MG63 (cell line): Measurements from ENCODE around the gene SGTA. TPM values are rescaled to one million over a fixed set of nuclear protein-coding genes. Genes with fewer than 3 reads are reported as not detected.
"Not testable (repeated sequence)": the region's sequence is repeated elsewhere in the genome, so short reads cannot be mapped to it uniquely, and the experiment has no call there.

Source experiments
- DNase-seq: peaks from one replicate; pipeline ENCODE4 v3.0.0-alpha.2; 2020
- H3K27me3 ChIP-seq: fragments of 250-450 bp; sonication (Bioruptor Pico); 2 replicates; pipeline ENCODE4 v1.5.1; 2020; ENCODE audit warnings: mild to moderate bottlenecking, moderate library complexity
- H3K36me3 ChIP-seq: fragments of 250-450 bp; sonication (Bioruptor Pico); 2 replicates; pipeline ENCODE4 v1.5.1; 2020; ENCODE audit warnings: mild to moderate bottlenecking, moderate library complexity
- H3K4me3 ChIP-seq: fragments of 250-450 bp; sonication (Bioruptor Pico); 2 replicates; pipeline ENCODE4 v1.5.1; 2020; ENCODE audit warnings: mild to moderate bottlenecking, moderate library complexity
- H3K9me3 ChIP-seq: fragments of 250-450 bp; sonication (Bioruptor Pico); 2 replicates; pipeline ENCODE4 v1.5.1; 2020; ENCODE audit warnings: mild to moderate bottlenecking, moderate library complexity
- total RNA-seq: library from RNA; depleted of rRNA; stranded (reverse); fragments of >200 nt; shearing (Covaris generic); gene quantifications from 2 replicates; pipeline ENCODE4 v1.2.3, GENCODE V29; 2014; ENCODE audit warnings: low replicate concordance

SGTA gene
- total RNA-seq, 1 experiment from 2014 or later: 87.7 TPM

DNA sequence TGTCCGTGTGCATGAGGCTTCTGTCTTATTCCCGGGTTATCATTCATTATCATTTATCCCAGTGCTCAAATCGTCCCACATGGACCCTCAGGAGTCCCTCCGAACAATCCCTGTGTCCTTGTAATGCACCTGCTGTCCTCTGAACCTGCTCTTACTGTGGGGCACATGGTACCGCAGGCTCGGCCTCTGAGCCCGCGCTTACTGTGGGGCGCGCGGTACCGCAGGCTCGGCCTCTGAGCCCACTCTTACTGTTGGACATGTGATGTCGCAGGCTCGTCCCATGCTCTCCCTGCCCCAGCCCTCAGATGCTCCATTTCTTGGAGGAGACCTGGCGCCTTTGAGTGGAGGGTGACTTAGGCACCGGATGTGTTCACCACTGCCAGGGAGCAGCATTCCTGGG lies 19.8 kb upstream of the SGTA start:
- Histone ChIP-seq H3K36me3 (0 out of 2 replicates have a peak, but pooled peaks cover 2% of the 10 kb centered on the region), H3K4me3 (no peak overlapping the region), H3K9me3 (no peaks in the 10 kb centered on the region), H3K27me3 (no peaks in the 10 kb centered on the region)
- no peak for DNase-seq

DNA sequence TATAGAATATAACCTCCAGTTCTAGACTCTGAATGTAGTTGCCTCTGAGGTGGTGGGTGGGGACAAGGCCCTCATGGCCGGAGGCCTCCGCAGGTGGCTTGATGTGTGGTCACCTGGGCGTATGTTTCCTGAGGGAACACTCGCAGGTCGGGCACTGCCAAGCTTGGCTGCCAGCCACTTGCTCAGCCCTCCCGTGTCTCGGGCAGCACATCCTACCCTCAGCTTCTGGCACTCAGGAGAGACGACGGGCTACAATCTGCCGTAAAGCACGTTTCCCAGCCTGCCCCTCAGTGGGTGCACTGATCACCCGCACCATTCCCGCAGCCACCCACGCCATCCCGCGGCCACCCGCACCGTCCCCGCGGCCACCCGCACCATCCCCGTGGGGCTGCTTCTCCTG lies 17.4 kb upstream of the SGTA start:
- H3K4me3 ChIP-seq: no peak overlapping the region
- H3K36me3 ChIP-seq: 0 out of 2 replicates have a peak, but pooled peaks cover 2% of the 10 kb centered on the region
- no peaks in the 10 kb centered on the region for H3K9me3 ChIP-seq
- no peak for DNase-seq
- H3K27me3 ChIP-seq: no peaks in the 10 kb centered on the region

DNA sequence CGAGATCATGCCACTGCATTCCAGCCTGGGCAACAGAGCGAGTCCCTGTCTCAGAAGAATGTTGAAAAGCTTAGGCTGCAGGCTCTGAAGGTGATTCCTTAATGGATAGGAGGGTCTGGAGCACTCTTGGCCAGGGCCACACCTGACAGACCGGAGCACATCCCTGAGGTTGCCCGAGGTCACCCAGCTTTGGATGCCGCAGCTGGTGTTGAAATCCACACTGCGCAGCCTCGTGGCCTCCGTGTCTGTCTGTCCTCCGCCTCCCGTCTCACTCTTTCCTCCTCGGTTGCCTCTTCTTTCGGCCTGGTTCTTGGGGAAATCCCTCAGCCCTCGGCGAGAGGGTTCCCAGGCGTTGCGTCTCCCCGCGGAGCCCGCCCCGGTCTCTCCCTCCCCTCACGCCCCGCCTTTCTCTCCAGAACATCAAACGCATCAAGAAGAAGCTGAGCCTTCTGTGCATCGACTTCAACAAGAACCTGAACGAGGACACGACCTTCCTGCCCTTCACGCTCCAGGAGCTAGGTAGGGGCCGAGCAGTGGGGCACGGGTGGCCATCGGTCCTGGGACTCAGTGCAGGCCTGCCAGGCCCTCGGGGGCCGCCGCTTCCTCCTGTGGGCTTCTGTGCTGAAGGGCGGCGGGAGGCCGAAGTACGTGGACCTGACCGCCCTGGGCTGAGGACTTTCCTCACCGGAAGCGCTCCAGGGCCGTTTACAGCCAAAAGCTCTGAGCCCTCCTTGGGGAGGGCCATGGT lies 16.4 kb upstream of the SGTA start:
- Histone ChIP-seq H3K9me3 (no peaks in the 10 kb centered on the region), H3K36me3 (no peaks in the 10 kb centered on the region), H3K4me3 (no peak overlapping the region), H3K27me3 (no peaks in the 10 kb centered on the region)
- DNase-seq: no peak

DNA sequence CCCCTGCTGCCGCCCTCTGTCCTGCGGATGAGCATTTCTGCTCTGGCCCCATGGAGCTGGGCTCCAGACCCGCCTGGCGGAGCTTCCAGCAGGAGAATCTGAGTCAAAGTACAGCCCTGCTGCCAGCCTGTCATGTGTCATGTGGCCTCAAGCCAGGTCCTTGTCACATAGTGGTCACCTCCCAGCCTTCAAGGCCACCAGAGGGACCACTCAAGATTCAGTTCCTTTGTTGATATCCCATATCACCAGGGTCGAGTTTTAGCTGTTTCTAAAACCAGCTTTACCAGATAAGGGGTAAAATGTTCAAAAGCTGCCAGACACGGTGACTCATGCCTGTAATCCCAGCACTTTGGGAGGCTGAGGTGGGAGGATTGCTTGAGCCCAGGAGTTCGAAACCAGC lies 15.7 kb upstream of the SGTA start:
- peak; percentile 27 for DNase-seq
- H3K36me3 ChIP-seq: no peaks in the 10 kb centered on the region; the same call in 1 of the 2 replicates
- no peaks in the 10 kb centered on the region for H3K27me3 ChIP-seq
- no peak overlapping the region for H3K4me3 ChIP-seq
- no peaks in the 10 kb centered on the region for H3K9me3 ChIP-seq

DNA sequence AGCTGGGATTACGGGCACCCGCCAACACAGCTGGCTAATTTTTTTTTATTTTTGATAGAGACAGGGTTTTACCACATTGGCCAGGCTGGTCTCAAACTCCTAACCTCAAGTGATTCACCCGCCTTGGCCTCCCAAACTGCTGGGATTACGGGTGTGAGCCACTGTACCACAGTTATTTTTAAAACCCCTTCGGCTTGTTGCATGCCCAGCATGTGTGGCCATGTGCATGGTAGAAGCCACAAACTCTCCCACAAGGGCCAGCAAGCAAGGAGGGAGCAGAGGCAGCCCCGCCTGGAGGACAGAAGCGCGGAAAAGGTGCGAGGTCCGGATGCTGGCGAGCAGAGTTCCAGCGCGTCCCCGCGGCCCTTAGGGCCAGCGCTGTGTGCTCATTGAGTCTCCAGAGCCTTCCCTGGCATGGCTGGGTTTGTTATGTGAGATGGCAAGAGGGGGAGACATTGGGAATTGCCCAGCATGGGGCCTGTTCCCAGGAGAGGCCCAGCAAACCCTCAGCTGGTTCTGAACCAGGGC lies 15.1 kb upstream of the SGTA start:
- Histone ChIP-seq H3K27me3 (no peaks in the 10 kb centered on the region), H3K9me3 (no peaks in the 10 kb centered on the region), H3K4me3 (no peak overlapping the region), H3K36me3 (no peaks in the 10 kb centered on the region; the same call in 1 of the 2 replicates)
- DNase-seq: no peak

DNA sequence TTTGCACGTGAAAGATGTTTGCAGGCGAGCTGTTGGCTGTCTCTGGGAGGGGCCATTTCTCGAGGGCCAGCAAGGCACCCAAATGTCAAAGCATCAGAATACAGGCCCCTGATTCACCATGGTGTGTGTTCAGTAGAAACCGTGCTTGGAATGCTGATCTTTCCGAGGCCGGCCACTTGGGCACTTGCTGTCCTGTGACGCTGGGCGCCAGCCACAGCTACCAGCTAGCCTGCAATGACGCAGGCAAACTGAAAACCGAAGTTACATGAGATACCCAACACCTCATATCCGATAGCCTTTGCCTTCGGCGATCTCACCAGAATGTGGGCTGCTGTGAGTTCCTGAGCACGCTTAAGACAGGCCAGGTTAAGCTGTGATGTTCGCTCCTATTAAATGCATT lies 14.2 kb upstream of the SGTA start:
- Histone ChIP-seq H3K27me3 (no peaks in the 10 kb centered on the region), H3K36me3 (no peaks in the 10 kb centered on the region; the same call in 1 of the 2 replicates), H3K9me3 (no peaks in the 10 kb centered on the region), H3K4me3 (no peak overlapping the region)
- no peak for DNase-seq

DNA sequence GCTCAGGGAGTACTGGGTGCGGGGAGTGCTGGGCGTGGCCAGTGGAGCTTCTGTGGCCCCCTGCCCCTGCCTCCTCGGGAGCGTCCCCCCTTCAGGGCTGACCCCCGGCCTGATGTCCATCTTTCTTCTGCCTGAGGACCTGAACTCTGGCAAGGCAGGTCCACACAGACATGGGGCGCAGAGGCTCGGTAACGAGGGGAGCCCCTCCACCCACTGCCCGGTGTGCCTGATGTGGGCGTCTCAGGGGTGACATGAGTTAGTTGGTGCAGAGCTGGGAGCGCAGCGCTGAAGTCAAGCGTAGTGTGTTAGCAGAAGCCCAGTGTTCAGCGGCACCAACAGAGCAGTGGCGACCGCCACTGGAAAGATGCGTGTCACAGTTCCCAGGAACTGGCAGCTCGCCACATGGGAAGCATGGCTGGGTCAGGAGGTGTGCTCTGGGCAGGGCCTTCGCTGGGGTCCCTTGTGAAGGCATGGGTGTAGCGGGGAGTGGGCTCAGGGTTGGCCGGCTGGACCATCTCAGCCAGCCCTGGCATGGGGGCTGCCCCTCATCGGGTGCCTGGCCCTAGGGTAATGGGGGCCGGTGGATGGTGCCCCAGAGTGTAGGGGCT lies 13.7 kb upstream of the SGTA start:
- no peak for DNase-seq
- H3K27me3 ChIP-seq: no peaks in the 10 kb centered on the region
- no peak overlapping the region for H3K4me3 ChIP-seq
- H3K9me3 ChIP-seq: no peaks in the 10 kb centered on the region
- H3K36me3 ChIP-seq: no peaks in the 10 kb centered on the region; the same call in 1 of the 2 replicates

DNA sequence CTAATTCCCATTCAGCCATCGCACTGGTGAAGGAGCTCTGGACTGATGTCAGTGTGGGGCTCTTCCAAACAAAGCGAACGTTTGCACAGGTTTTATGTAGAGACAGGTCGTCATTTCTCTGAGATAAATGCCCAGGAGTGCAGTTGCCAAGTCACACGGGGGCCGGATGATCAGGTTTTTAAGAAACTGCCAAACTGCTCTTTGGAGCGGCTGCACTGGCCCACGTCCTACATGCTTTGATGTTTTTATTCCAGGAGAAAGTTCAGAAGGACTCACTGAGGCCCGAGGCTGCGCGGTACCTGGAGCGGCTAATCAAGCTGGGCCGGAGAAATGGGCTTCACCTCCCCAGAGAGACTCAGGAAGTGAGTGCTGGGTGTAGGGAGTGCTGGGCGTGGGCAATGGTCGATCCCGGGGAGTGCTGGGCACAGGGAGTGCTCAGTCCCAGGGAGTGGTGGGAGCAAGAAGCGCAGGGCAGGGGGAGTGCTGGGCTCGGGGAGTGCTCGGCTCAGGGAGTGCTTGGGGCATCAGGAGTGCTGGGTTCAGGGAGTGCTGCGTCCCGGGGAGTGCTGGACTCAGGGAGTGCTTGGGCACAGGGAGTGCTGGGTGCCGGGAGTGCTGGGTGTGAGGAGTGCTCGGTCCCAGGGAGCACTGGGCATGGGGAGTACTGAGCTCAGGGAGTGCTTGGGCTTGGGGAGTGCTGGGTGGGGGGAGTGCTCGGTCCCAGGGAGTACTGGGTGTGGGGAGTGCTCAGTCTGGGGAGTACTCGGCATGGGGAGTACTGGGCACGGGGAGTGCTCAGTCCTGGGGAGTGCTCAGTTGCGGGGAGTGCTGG lies 13.0 kb upstream of the SGTA start:
- Histone ChIP-seq H3K27me3 (no peaks in the 10 kb centered on the region), H3K36me3 (no peaks in the 10 kb centered on the region; the same call in 1 of the 2 replicates), H3K9me3 (no peaks in the 10 kb centered on the region), H3K4me3 (no peak overlapping the region)
- DNase-seq: no peak

DNA sequence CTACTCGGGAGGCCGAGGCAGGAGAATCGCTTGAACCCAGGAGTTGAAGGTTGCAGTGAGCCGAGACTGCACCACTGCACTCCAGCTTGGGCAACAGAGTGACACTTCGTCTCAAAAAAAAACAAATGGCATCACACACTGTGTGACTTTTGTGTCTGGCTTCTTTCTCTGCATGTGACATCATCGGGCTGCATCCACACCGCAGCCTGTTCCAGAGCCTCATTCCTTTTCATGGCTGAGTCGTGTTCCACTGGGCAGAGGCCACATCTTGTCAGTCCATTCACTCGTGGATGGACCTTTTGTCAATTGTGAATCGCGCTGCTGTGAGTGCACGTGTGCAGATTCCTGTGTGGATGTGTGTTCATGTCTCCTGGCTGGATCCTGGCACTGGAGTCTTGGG lies 10.5 kb upstream of the SGTA start:
- DNase-seq: no peak
- no peak overlapping the region for H3K4me3 ChIP-seq
- H3K9me3 ChIP-seq: no peaks in the 10 kb centered on the region
- H3K36me3 ChIP-seq: no peaks in the 10 kb centered on the region; the same call in 1 of the 2 replicates
- H3K27me3 ChIP-seq: no peaks in the 10 kb centered on the region

DNA sequence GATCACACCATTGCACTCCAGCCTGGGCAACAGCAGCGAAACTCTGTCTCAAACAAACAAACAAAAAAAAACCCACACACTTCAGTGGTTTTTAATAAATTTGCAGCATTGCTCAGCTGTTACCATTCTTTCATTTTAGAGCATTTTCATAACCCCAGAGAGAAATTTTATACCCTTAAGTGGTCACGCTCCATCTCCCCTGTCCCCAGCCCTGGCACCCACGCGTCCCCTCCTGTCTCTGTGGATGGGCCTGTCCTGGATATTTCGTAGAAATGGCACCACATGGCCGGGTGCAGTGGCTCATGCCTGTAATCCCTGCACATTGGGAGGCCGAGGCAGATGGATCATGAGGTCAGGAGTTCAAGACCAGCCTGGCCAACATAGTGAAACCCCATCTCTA lies 10.1 kb upstream of the SGTA start:
- Histone ChIP-seq H3K27me3 (no peaks in the 10 kb centered on the region), H3K4me3 (no peak overlapping the region), H3K9me3 (no peaks in the 10 kb centered on the region), H3K36me3 (no peaks in the 10 kb centered on the region; the same call in 1 of the 2 replicates)
- no peak for DNase-seq

DNA sequence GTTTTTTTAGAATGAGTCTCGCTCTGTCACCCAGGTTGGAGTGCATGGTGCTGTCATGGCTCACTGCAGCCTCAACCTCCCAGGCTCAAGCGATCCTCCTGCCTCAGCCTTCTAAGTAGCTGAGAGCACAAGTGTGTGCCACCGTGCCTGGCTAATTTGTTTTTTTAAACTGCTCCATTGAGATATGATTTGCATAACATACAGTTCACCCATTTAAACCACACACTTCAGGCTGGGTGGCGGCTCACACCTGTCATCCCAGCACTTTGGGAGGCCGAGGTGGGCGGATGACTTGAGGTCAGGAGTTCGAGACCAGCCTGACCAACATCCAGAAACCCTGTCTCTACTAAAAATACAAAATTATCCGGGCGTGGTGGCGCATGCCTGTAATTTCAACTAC lies 9.6 kb upstream of the SGTA start:
- not testable (repeated sequence) for H3K27me3 ChIP-seq, H3K36me3 ChIP-seq, H3K4me3 ChIP-seq, DNase-seq, H3K9me3 ChIP-seq

DNA sequence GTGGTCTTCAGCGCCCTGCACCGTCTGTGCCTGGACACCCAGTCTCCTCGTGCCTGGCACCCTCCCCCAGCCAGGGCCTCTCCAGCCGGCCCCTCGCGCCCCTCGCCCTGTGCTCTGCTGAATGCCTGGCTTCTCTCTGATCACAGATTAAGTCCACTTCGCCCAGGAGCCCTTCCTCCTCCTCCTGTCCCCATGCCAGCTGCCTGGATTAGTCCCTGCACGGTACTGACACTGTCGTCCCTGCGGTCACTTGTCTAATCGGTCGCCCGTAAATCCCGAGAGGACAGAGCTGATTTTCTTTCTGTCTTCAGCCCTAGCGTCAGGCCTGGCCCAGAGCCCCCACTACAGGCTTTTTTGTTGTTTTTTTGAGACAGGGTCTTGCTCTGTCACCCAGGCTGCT lies 8.8 kb upstream of the SGTA start:
- H3K9me3 ChIP-seq: no peaks in the 10 kb centered on the region
- H3K4me3 ChIP-seq: no peak overlapping the region
- no peaks in the 10 kb centered on the region for H3K27me3 ChIP-seq
- H3K36me3 ChIP-seq: no peaks in the 10 kb centered on the region; the same call in none of the 2 replicates
- DNase-seq: no peak

DNA sequence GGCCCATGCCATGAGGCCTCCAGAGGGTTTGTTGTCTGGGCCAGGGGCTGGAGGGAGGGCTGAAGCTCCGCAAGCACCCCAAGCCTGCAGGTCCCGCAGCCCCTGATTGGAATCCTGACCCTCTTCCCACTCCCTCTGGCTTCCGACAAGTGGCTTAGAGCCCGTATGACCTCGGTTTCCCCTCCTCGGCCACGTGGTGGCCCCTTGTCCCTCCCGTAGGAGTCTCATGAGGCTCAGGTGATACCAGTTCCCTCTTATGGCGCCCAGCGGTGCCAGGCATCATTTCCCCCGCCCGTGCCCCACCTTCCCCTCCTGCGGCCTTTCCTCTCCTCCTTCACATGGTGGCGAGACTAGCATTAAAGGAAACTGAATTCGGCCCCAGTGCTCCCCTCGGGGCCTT lies 8.4 kb upstream of the SGTA start:
- Histone ChIP-seq H3K4me3 (no peak overlapping the region), H3K36me3 (no peaks in the 10 kb centered on the region; the same call in none of the 2 replicates), H3K27me3 (no peaks in the 10 kb centered on the region), H3K9me3 (no peaks in the 10 kb centered on the region)
- no peak for DNase-seq

DNA sequence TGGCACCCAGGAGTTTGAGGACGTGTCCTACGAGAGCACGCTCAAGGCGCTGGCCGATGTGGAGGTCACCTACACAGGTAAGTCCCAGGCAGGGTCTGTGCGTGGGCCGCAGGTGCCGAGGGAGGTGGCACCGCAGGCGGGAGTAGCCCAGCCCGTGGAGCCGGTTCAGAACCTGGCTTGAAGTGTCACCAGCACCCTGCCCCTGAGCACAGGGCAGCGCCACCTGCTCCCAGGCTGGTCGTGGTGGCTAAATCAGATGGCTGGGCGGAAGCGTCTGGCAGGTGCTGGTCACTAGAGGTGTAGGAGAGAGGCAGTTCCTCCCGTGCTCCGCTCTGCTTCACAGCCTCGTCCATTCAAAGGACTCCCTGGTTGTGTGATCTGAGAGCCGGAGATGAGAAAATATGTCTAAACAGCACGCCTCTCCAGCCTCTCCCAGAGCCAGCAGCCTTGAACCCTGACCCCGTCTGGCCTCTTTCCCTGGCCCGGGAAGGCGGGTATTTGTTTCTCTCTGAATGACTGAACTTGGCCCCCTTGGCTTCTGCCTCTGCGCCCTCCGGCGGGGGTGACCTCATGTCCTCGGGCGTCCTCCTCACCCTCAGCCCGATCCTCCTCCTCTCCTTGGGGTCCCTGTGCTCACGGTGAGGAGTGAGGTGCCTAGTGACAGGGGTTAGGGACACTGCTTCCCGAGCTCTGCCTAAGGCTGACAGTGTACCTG lies 7.6 kb upstream of the SGTA start:
- Histone ChIP-seq H3K9me3 (no peaks in the 10 kb centered on the region), H3K36me3 (no peaks in the 10 kb centered on the region; the same call in none of the 2 replicates)

DNA sequence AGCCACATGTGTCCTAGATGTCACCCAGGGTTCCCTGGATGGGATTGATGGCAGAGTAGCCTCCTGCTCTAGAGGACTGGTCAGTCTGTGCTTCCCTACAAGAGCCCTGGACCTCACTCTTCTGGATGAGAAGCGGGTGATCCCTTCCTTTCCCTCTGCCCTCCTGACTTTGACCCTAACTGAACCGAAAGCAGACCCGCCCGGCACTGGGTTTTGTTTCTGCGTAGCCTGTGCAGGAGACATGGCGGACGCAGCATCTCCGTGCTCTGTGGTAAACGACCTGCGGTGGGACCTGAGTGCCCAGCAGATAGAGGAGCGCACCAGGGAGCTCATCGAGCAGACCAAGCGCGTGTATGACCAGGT lies 7.1 kb upstream of the SGTA start:
- no peaks in the 10 kb centered on the region for H3K9me3 ChIP-seq
- no peak for DNase-seq
- H3K4me3 ChIP-seq: no peak overlapping the region
- no peaks in the 10 kb centered on the region for H3K27me3 ChIP-seq
- no peaks in the 10 kb centered on the region; the same call in none of the 2 replicates for H3K36me3 ChIP-seq

More for the DNA sequence above, 7.6 kb upstream of the SGTA start:
- no peak overlapping the region for H3K4me3 ChIP-seq
- H3K27me3 ChIP-seq: no peaks in the 10 kb centered on the region
- DNase-seq: no peak

DNA sequence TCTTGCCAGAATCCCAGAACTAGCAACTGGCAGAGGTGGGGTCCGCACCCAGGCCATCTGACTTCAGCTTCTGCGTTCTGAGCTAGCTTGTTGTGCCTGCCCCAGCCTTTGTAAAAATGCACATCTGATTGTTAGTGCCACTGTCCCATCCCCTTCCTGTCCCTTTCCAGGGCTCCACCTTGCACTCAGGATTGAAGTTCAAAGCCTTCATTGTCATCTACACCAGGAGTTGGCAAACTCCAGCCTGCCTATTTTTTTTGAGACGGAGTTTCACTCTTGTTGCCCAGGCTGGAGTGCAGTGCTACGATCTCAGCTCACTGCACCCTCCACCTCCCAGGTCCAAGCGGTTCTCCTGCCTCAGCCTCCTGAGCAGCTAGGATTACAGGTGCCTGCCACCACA lies 5.2 kb upstream of the SGTA start:
- Histone ChIP-seq H3K36me3 (no peaks in the 10 kb centered on the region; the same call in 1 of the 2 replicates), H3K4me3 (no peak overlapping the region), H3K9me3 (no peaks in the 10 kb centered on the region), H3K27me3 (no peaks in the 10 kb centered on the region)
- no peak for DNase-seq
